Upper lobe of left lung (tissue), 4 donors: ENCODE data around the gene EPHB3.

Experiments used
- CTCF ChIP-seq, 6 experiments: fragments of 450-650 bp in 4 of 6; fragments of 200-600 bp in 2 of 6; sonication (generic) in 2 of 6; IDR thresholded peaks; one replicate each; pipeline ENCODE4 v1.5.1; 2016 to 2019; ENCODE audit warnings: antibody characterized with exemption in 6 of 6
- EP300 ChIP-seq, 4 donors: sonication (generic); formaldehyde crosslinking; IDR thresholded peaks; one replicate each; pipeline ENCODE4 v1.5.1; 2017; ENCODE audit warnings: antibody characterized with exemption in 4 of 4, control low read depth in 2 of 4
- POLR2A ChIP-seq, 4 donors: fragments of 450-650 bp; IDR thresholded peaks; one replicate each; pipeline ENCODE4 v1.5.1; 2016 to 2017; ENCODE audit warnings: antibody characterized with exemption in 4 of 4, mild to moderate bottlenecking in 2 of 4

- TF ChIP-seq POLR2A (IDR thresholded peaks at IDR 0.05) (no peak), CTCF (IDR thresholded peaks at IDR 0.05) (no peak), EP300 (IDR thresholded peaks at IDR 0.05) (no peak)
Observed at GRCh38 chr3:184596233-184596632, 34.6 kb downstream of the EPHB3 start.
